ENCODE measurements around the gene VPS37D. TPM values are rescaled to one million over a fixed set of nuclear protein-coding genes. Genes with fewer than 3 reads are reported as not detected.

VPS37D gene
- total RNA-seq, 1 donor from 2014 or later, result 0.27 TPM

Other genes with a start within 250 kb of the VPS37D start
- not detected in 2 replicates for gene FZD9, start 234.1 kb upstream of the VPS37D start, total RNA-seq
- gene BAZ1B, start 145.5 kb upstream of the VPS37D start, total RNA-seq, result 89.0 and 95.4 TPM in 2 replicates
- 78.6 and 82.7 TPM in 2 replicates for gene BCL7B, start 110.1 kb upstream of the VPS37D start, total RNA-seq
- gene TBL2, start 89.3 kb upstream of the VPS37D start, total RNA-seq, result 35.4 and 35.5 TPM in 2 replicates
- gene MLXIPL, start 43.3 kb upstream of the VPS37D start, total RNA-seq, result not detected in 2 replicates
- gene DNAJC30, start 15.6 kb downstream of the VPS37D start, total RNA-seq, result 8.3 and 9.3 TPM in 2 replicates
- 72.8 and 78.7 TPM in 2 replicates for gene BUD23, start 15.8 kb downstream of the VPS37D start, total RNA-seq
- gene STX1A, start 51.8 kb downstream of the VPS37D start, total RNA-seq, result 15.7 and 16.4 TPM in 2 replicates
- 13.2 and 16.7 TPM in 2 replicates for gene ABHD11, start 71.0 kb downstream of the VPS37D start, total RNA-seq
- gene CLDN3, start 102.4 kb downstream of the VPS37D start, total RNA-seq, result not detected in 2 replicates
- not detected in 2 replicates for gene CLDN4, start 163.2 kb downstream of the VPS37D start, total RNA-seq
- 1.7 and 2.1 TPM in 2 replicates for gene METTL27, start 174.7 kb downstream of the VPS37D start, total RNA-seq
- gene TMEM270, start 193.3 kb downstream of the VPS37D start, total RNA-seq, result not detected in 2 replicates